Transverse colon (tissue), 4 donors: ENCODE results near the gene FHOD1. TPM values are rescaled to one million over a fixed set of nuclear protein-coding genes. Genes with fewer than 3 reads are reported as not detected.
A peak's percentile ranks its signal among the peaks of the same experiment; 100 is the strongest.

Source experiments
- DNase-seq: peaks from one replicate; pipeline ENCODE4 v3.0.0-alpha.2; 2019
- H3K27ac ChIP-seq, 4 donors: fragments of 200-600 bp; sonication (generic); 2 replicates each; pipeline ENCODE4 v1.5.1; 2016 to 2018; ENCODE audit warnings: inconsistent platforms in 4 of 4
- H3K27me3 ChIP-seq: fragments of 200-600 bp; sonication (generic); 2 replicates; pipeline ENCODE4 v1.5.1; 2017; ENCODE audit warnings: inconsistent platforms
- H3K36me3 ChIP-seq, 4 donors: fragments of 200-600 bp; sonication (generic); 2 replicates each; pipeline ENCODE4 v1.5.1; 2017 to 2019; ENCODE audit warnings: inconsistent platforms in 4 of 4
- H3K4me1 ChIP-seq, 4 donors: fragments of 200-600 bp; sonication (generic); 2 replicates each; pipeline ENCODE4 v1.5.1; 2017 to 2020; ENCODE audit warnings: inconsistent platforms in 4 of 4
- H3K4me3 ChIP-seq, 4 donors: fragments of 200-600 bp; sonication (generic); 1 replicate in 1 of 4; 2 replicates in 3 of 4; pipeline versions ENCODE4 v1.5.1 to v1.6.1; 2017 to 2019; ENCODE audit warnings: inconsistent platforms in 4 of 4
- H3K9me3 ChIP-seq, 2 donors: fragments of 200-600 bp; sonication (generic); 2 replicates each; pipeline ENCODE4 v1.5.1; 2017 to 2019; ENCODE audit warnings: inconsistent platforms in 2 of 2
- EP300 ChIP-seq: sonication (generic); formaldehyde crosslinking; IDR thresholded peaks from one replicate; pipeline ENCODE4 v1.6.1; 2017; ENCODE audit warnings: antibody characterized with exemption, low read depth
- POLR2A ChIP-seq: fragments of 450-650 bp; IDR thresholded peaks from one replicate; pipeline ENCODE4 v1.6.1; 2016; ENCODE audit warnings: antibody characterized with exemption, mild to moderate bottlenecking, moderate library complexity
- POLR2AphosphoS5 ChIP-seq, 3 donors: sonication (generic); formaldehyde crosslinking; IDR thresholded peaks; one replicate each; pipeline ENCODE4 v1.6.1; 2016; ENCODE audit warnings: antibody characterized with exemption in 3 of 3
- WGBS, 2 donors: methylation state at CpG; one replicate each; pipeline ENCODE4 v1.1.5; 2018; ENCODE audit warnings: low coverage in 1 of 2; 5-methylcytosine and 5-hydroxymethylcytosine counted together
- in situ Hi-C, 4 donors: fragments of 200-750 bp; cut with MboI; loops; one replicate each; pipeline versions ENCODE4 v1.15.0 to v1.15.1; 2017; ENCODE audit warnings: low sequenced_read_pairs in 3 of 4, low pct_ligation_motif_present in 1 of 4, low pct_unique_long_range_greater_than_20kb in 1 of 4
- intact Hi-C: fragments of 100-400 bp; cut with DNase I; formaldehyde crosslinking; loops from one replicate; pipeline ENCODE4 v1.15.1; 2023; ENCODE audit warnings: low total_unique reads
- total RNA-seq, 4 donors: library from RNA; depleted of rRNA; stranded (reverse); fragments of >200 nt; gene quantifications; one replicate each; pipeline ENCODE4 v1.1.0, GENCODE V29; 2016
- TF ChIP-seq, protein P1 (sequence below), 5 experiments: fragments of 200-600 bp in 3 of 5; fragments of 450-650 bp in 2 of 5; sonication (generic) in 3 of 5; IDR thresholded peaks; 1 replicate in 2 of 5; 2 replicates in 3 of 5; pipeline ENCODE4 v1.5.1; 2016 to 2017; ENCODE audit warnings: antibody characterized with exemption in 5 of 5, inconsistent platforms in 3 of 5, mild to moderate bottlenecking in 2 of 5, moderate library complexity in 1 of 5

Gene FHOD1
- total RNA-seq = 100 to 1,000 TPM in 1 of 4 donors, 10 to 100 TPM in 3; 25.1 to 177 (median 33.6) TPM

DNA sequence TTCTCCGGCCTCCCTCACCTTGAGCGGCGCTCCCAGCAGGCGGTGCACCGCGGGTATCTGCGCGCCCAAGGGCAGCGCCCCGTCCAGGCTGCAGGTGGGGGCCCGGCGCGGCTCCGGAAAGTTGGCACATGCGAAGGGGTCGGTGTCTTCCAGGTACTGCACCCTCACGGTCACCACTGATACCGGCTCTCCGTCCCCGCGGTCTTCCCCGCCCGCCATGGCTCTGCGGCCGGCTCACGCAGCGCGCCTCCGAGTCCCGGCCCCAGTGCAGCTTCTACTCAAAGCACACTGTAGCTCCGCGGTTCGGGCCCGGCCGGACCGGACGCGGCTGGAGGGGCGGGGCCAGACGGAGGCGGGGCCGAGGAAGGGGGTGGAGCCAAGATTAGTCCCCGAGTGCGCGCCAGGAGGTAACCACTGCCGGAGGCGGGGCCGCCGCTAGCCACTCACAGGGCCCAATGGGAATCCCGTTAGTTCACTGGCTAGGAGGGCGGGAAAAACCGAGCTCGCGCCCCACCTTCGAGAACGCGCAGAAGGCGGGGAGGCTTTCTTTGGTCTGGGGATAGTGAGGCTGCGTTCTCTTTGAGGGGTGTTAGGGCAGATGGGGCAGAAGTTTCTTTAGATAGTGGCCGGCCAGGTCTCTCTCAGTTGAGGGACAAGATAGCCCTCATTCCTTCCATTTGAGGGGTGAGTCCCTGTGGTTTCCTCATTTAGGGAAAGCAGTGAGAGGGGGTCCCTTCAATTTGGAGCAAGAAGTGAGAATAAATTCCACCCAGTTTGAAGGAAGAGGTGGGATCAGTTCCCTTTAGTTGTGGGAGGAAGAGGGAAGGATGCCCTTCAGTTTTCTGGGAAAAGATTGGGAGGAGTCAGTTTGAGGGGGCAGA is at the start of gene FHOD1:
Gene FHOD1, minus strand, starts transcription at position 290 of the 881 bp plus-strand sequence. Its CDS starts 71 bp downstream, at position 219.
- Histone ChIP-seq H3K4me3 (peak within 1 kb of the TSS; percentile 57 to 84 (median 63)), H3K36me3 (no peaks in the 10 kb centered on the region), H3K27me3 (peaks cover 33% of the 10 kb centered on the region), H3K9me3 (no peaks in the 10 kb centered on the region), H3K4me1 (peaks cover 29 to 51% (median 45%) of the 10 kb centered on the region in 4 donors), H3K27ac (peak within 1 kb of the TSS; percentile 94 to 95 (median 94))
- 0% methylated on average over 39 of the region's 60 CpGs; no CpG with 5 or more reads in 1 of the 2 donors for WGBS, 2 donors
- TF ChIP-seq POLR2A (peak; percentile 87), POLR2AphosphoS5 (IDR thresholded peaks at IDR 0.05) (peak; percentile 93 to 98 (median 94)), EP300 (no peak)
- TF ChIP-seq, protein P1, sequence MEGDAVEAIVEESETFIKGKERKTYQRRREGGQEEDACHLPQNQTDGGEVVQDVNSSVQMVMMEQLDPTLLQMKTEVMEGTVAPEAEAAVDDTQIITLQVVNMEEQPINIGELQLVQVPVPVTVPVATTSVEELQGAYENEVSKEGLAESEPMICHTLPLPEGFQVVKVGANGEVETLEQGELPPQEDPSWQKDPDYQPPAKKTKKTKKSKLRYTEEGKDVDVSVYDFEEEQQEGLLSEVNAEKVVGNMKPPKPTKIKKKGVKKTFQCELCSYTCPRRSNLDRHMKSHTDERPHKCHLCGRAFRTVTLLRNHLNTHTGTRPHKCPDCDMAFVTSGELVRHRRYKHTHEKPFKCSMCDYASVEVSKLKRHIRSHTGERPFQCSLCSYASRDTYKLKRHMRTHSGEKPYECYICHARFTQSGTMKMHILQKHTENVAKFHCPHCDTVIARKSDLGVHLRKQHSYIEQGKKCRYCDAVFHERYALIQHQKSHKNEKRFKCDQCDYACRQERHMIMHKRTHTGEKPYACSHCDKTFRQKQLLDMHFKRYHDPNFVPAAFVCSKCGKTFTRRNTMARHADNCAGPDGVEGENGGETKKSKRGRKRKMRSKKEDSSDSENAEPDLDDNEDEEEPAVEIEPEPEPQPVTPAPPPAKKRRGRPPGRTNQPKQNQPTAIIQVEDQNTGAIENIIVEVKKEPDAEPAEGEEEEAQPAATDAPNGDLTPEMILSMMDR (IDR thresholded peaks at IDR 0.05) = no peak
- intact Hi-C loops = no loop called here
- in situ Hi-C loops = no loop called here
- peak; percentile 100 for DNase-seq

DNA sequence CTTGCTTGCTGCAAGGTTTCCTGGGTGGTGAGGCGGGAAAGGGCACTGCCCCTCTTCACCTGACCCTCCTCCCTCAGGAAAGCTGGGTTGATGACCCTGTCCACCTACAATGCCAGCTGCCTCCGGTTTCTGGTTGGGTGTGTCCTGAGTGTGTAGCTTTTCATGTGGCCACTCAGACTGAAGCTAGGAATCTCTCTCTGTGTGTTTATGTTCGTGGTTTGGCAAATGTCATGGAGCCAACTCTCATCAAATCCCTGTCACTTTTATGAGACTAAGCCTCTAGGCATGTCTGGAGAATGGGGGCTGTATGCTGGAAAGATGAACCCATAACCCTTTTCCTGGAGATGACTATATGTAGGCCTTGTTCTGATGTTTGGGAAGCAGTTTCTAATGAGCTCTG is 49.1 kb upstream of the FHOD1 start:
- 37% methylated on average over 3 of the region's 3 CpGs; no CpG with 5 or more reads in 1 of the 2 donors for WGBS, 2 donors
- no peak for DNase-seq
- Histone ChIP-seq H3K27me3 (no peaks in the 10 kb centered on the region), H3K36me3 (no peaks in the 10 kb centered on the region), H3K9me3 (no peaks in the 10 kb centered on the region), H3K4me1 (no peaks in the 10 kb centered on the region), H3K27ac (no peak overlapping the region), H3K4me3 (no peak overlapping the region)
- in situ Hi-C loops = loop anchor here in 1 of 4 donors (25.0 kb wide), 1 partner anchor 91 kb away; the partner anchor contains the start of gene TPPP3
- TF ChIP-seq, protein P1 (IDR thresholded peaks at IDR 0.05) = no peak
- no peak for TF ChIP-seq POLR2AphosphoS5 (IDR thresholded peaks at IDR 0.05)
- no peak for TF ChIP-seq EP300
- TF ChIP-seq POLR2A = no peak
- intact Hi-C loops = no loop called here

- no peak for TF ChIP-seq POLR2AphosphoS5 (IDR thresholded peaks at IDR 0.05)
- TF ChIP-seq EP300 = no peak
- TF ChIP-seq, protein P1 (IDR thresholded peaks at IDR 0.05) = no peak
- TF ChIP-seq POLR2A = no peak
- no peak overlapping the region for H3K4me3 ChIP-seq
- WGBS, 2 donors = 68 to 77% methylated on average over 3 to 7 of the region's 7 CpGs
- no peaks in the 10 kb centered on the region for H3K36me3 ChIP-seq
- in situ Hi-C loops = loop anchor here in 1 of 4 donors (25.0 kb wide), 1 partner anchor 92 kb away; the partner anchor contains the start of gene TPPP3
- intact Hi-C loops = no loop called here
- no peak overlapping the region for H3K27ac ChIP-seq
- no peak for DNase-seq
- H3K4me1 ChIP-seq = no peaks in the 10 kb centered on the region
- no peaks in the 10 kb centered on the region for H3K9me3 ChIP-seq
- H3K27me3 ChIP-seq = no peaks in the 10 kb centered on the region
These were observed 47.7 kb upstream of the FHOD1 start for GRCh38 chr16:67294938-67295361.

- H3K4me1 ChIP-seq = no peaks in the 10 kb centered on the region
- H3K27me3 ChIP-seq = no peaks in the 10 kb centered on the region
- 92% methylated on average over 4 of the region's 4 CpGs; no CpG with 5 or more reads in 1 of the 2 donors for WGBS, 2 donors
- no peaks in the 10 kb centered on the region for H3K9me3 ChIP-seq
- intact Hi-C loops = no loop called here
- in situ Hi-C loops = loop anchor here in 1 of 4 donors (25.0 kb wide), 1 partner anchor 93 kb away; the partner anchor contains the start of gene TPPP3
- TF ChIP-seq POLR2AphosphoS5 (IDR thresholded peaks at IDR 0.05) = no peak
- no peak for DNase-seq
- H3K36me3 ChIP-seq = no peaks in the 10 kb centered on the region
- H3K27ac ChIP-seq = no peak overlapping the region
- H3K4me3 ChIP-seq = no peak overlapping the region
These were observed 47.0 kb upstream of the FHOD1 start for GRCh38 chr16:67294171-67294757.
